Measurements from ENCODE around the gene MDC1.

Gene MDC1

GRCh38 chr6:30741063-30741779 lies 24.1 kb upstream of the MDC1 start:
- no peaks in the 10 kb centered on the region for H3K27me3 ChIP-seq (ENCODE audit: control insufficient read depth, insufficient read depth, low read length)
- H3K9me3 ChIP-seq (ENCODE audit: control insufficient read depth, low read length) = no peaks in the 10 kb centered on the region
- no peaks in the 10 kb centered on the region for H3K36me3 ChIP-seq (ENCODE audit: control insufficient read depth, insufficient read depth, low read length)
- peak overlapping the region; percentile 92 for H3K4me3 ChIP-seq (ENCODE audit: low read depth, low read length)
- peak overlapping the region; percentile 87 for H3K4me2 ChIP-seq (ENCODE audit: low read length)
- no peak overlapping the region for H2AFZ ChIP-seq
- peaks cover 6% of the 10 kb centered on the region for H3K4me1 ChIP-seq
- no peak overlapping the region for H3K9ac ChIP-seq
- TF ChIP-seq CTCF (IDR thresholded peaks at IDR 0.05) = no peak
- H3K27ac ChIP-seq = peak overlapping the region; percentile 72
- H3K79me2 ChIP-seq = peaks cover 9% of the 10 kb centered on the region

- TF ChIP-seq CTCF (IDR thresholded peaks at IDR 0.05) = no peak
- H3K9ac ChIP-seq = no peak overlapping the region
- H3K27ac ChIP-seq = no peak overlapping the region
Observed at GRCh38 chr6:30740540-30740870, 23.4 kb upstream of the MDC1 start.

GRCh38 chr6:30738532-30738931 lies 21.5 kb upstream of the MDC1 start:
- peaks cover 9% of the 10 kb centered on the region for H3K79me2 ChIP-seq
- no peak overlapping the region for H3K9ac ChIP-seq
- no peak overlapping the region for H2AFZ ChIP-seq
- H3K27ac ChIP-seq = no peak overlapping the region
- H3K4me1 ChIP-seq = peaks cover 6% of the 10 kb centered on the region
- no peak overlapping the region for H3K4me2 ChIP-seq (ENCODE audit: low read length)
- H3K9me3 ChIP-seq (ENCODE audit: control insufficient read depth, low read length) = no peaks in the 10 kb centered on the region
- TF ChIP-seq CTCF (IDR thresholded peaks at IDR 0.05) = no peak
- no peaks in the 10 kb centered on the region for H3K27me3 ChIP-seq (ENCODE audit: control insufficient read depth, insufficient read depth, low read length)
- no peak overlapping the region for H3K4me3 ChIP-seq (ENCODE audit: low read depth, low read length)
- no peaks in the 10 kb centered on the region for H3K36me3 ChIP-seq (ENCODE audit: control insufficient read depth, insufficient read depth, low read length)

More at GRCh38 chr6:30740540-30740870, 23.4 kb upstream of the MDC1 start:
- no peak overlapping the region for H2AFZ ChIP-seq
- no peaks in the 10 kb centered on the region for H3K27me3 ChIP-seq (ENCODE audit: control insufficient read depth, insufficient read depth, low read length)
- H3K4me2 ChIP-seq (ENCODE audit: low read length) = no peak overlapping the region
- H3K4me3 ChIP-seq (ENCODE audit: low read depth, low read length) = no peak overlapping the region
- no peaks in the 10 kb centered on the region for H3K36me3 ChIP-seq (ENCODE audit: control insufficient read depth, insufficient read depth, low read length)
- peaks cover 9% of the 10 kb centered on the region for H3K79me2 ChIP-seq
- H3K4me1 ChIP-seq = peaks cover 6% of the 10 kb centered on the region
- no peaks in the 10 kb centered on the region for H3K9me3 ChIP-seq (ENCODE audit: control insufficient read depth, low read length)

GRCh38 chr6:30735668-30736314 lies 18.7 kb upstream of the MDC1 start:
- Histone ChIP-seq H3K4me2 (ENCODE audit: low read length) (no peak overlapping the region), H3K79me2 (peaks cover 5% of the 10 kb centered on the region), H3K9me3 (ENCODE audit: control insufficient read depth, low read length) (no peaks in the 10 kb centered on the region), H3K4me1 (no peaks in the 10 kb centered on the region), H3K9ac (no peak overlapping the region), H2AFZ (no peak overlapping the region), H3K36me3 (ENCODE audit: control insufficient read depth, insufficient read depth, low read length) (no peaks in the 10 kb centered on the region), H3K27me3 (ENCODE audit: control insufficient read depth, insufficient read depth, low read length) (no peaks in the 10 kb centered on the region), H3K4me3 (ENCODE audit: low read depth, low read length) (no peak overlapping the region), H3K27ac (no peak overlapping the region)
- TF ChIP-seq CTCF (IDR thresholded peaks at IDR 0.05) = no peak
